ENCODE data around the gene OR6S1. TPM values are rescaled to one million over a fixed set of nuclear protein-coding genes. Genes with fewer than 3 reads are reported as not detected.

The OR6S1 gene
- total and polyA plus RNA-seq, 2 of the 8 experiments (the other 6 are each of a cell fraction or from before 2014, with no cell fraction given) = not detected

- ChIA-PET POLR2A (ENCODE audit: partially characterized antibody) (interaction anchor here (0.6 to 3.5 kb wide), 11 partner anchors 11 to 546 kb away, joined by 3 to 17 read pairs (median 4); partner anchors contain the start of genes APEX1, PARP2, PNP and RNASE4), CTCF (ENCODE audit: partially characterized antibody) (interaction anchor here (0.6 to 11.5 kb wide), 21 partner anchors 11 to 314 kb away, joined by 3 to 282 read pairs (median 6); partner anchors contain the start of genes ANG and RNASE4)
- Histone ChIP-seq H4K20me1 (replicated peaks in 1 of 2; ENCODE audit: control insufficient read depth in 1 of 2, insufficient read depth in 2 of 2, low read length in 2 of 2) (no peaks in the 10 kb centered on the region), H3K18ac (ENCODE audit: extremely low read depth, low read length) (no peak overlapping the region), H3K79me1 (ENCODE audit: low read depth, low read length) (no peaks in the 10 kb centered on the region), H2BK5ac (ENCODE audit: low read depth, low read length) (no peak overlapping the region), H3K79me2 (ENCODE audit: control insufficient read depth in 1 of 2, insufficient read depth in 2 of 2, low read length in 2 of 2) (no peaks in the 10 kb centered on the region), H3K4me2 (ENCODE audit: insufficient read depth in 1 of 2, low read depth in 2 of 2, low read length in 2 of 2) (peak overlapping the region; percentile 26 to 63), H3K23me2 (ENCODE audit: low read depth, low read length) (peaks cover 4% of the 10 kb centered on the region), H3K9ac (replicated peaks in 1 of 4; ENCODE audit: extremely low read depth in 1 of 4, low read depth in 3 of 4, low read length in 3 of 4) (no peak overlapping the region), H2AK5ac (ENCODE audit: low read depth, low read length) (no peak overlapping the region), H2BK120ac (replicated peaks; ENCODE audit: low read depth, low read length) (no peak overlapping the region), H2BK15ac (ENCODE audit: low read length) (no peak overlapping the region), H2BK20ac (ENCODE audit: low read length) (no peak overlapping the region), H3K27me3 (replicated peaks in 1 of 4; ENCODE audit: control insufficient read depth in 3 of 4, extremely low read depth in 1 of 4, insufficient read depth in 3 of 4, low read length in 3 of 4) (peaks cover 3 to 18% (median 12%) of the 10 kb centered on the region in 4 experiments; a peak in 6 of 7 replicates), H4K5ac (ENCODE audit: insufficient read length, low read depth, low read length) (no peak overlapping the region), H3K9me3 (ENCODE audit: insufficient read depth in 2 of 2, low read depth in 1 of 2, low read length in 1 of 2) (no peaks in the 10 kb centered on the region), H2AFZ (ENCODE audit: low read length) (peak overlapping the region; percentile 27; the same call in 1 of the 2 replicates), H3K23ac (ENCODE audit: insufficient read length) (no peak overlapping the region), H3K4me3 (ENCODE audit: extremely low read depth in 1 of 4, insufficient read depth in 2 of 4, low read depth in 3 of 4, low read length in 4 of 4) (peak overlapping the region; percentile 29 to 61 (median 44); a peak in 7 of 8 replicates), H4K91ac (replicated peaks; ENCODE audit: insufficient read length, low read length) (no peak overlapping the region), H4K8ac (ENCODE audit: extremely low read depth, insufficient read depth, low read length) (no peak overlapping the region), H2BK12ac (ENCODE audit: low read depth, low read length) (no peak overlapping the region), H3K4ac (replicated peaks; ENCODE audit: insufficient read length, low read depth, low read length) (no peak overlapping the region), H3K36me3 (ENCODE audit: control insufficient read depth in 2 of 4, insufficient read depth in 4 of 4, low read length in 3 of 4) (no peaks in the 10 kb centered on the region), H3K4me1 (replicated peaks in 1 of 4; ENCODE audit: control insufficient read depth in 3 of 4, insufficient read depth in 4 of 4, low read length in 3 of 4) (peaks cover 0 to 5% (median 1%) of the 10 kb centered on the region in 4 experiments; a peak in 2 of 7 replicates), H3K27ac (ENCODE audit: low read depth, low read length) (no peak overlapping the region), H3K14ac (ENCODE audit: insufficient read length) (no peak overlapping the region), H3K56ac (replicated peaks; ENCODE audit: insufficient read length, low read depth, low read length) (no peak overlapping the region)
- DNase-seq (ENCODE audit: low read depth in 1 of 2, low spot score in 2 of 2) (peak; percentile 89 to 92), FAIRE-seq (peak; percentile 95)
- 19% methylated on average over 27 of the region's 28 CpGs; no CpG with 5 or more reads in 1 of the 2 experiments for WGBS, 2 experiments (ENCODE audit: extremely low coverage in 1 of 2, insufficient coverage in 1 of 2, insufficient read length in 1 of 2, insufficient replicate concordance in 2 of 2, low coverage in 1 of 2, low lambda C conversion rate in 2 of 2, missing lambda C conversion rate in 1 of 2)
- TF ChIP-seq GABPA (IDR thresholded peaks at IDR 0.05; ENCODE audit: borderline replicate concordance, insufficient read depth, low read length) (no peak), JUND (IDR thresholded peaks at IDR 0.05; ENCODE audit: low read length) (peak; percentile 84), BACH1 (IDR thresholded peaks at IDR 0.05; ENCODE audit: low read length) (peak; percentile 42; the same call in 1 of the 2 replicates), NANOG (IDR thresholded peaks at IDR 0.05; ENCODE audit: insufficient read depth, low read depth, low read length, poor library complexity, severe bottlenecking) (no peak), SP1 (IDR thresholded peaks at IDR 0.05; ENCODE audit: low read depth, low read length) (no peak), CTCF (IDR thresholded peaks at IDR 0.05; ENCODE audit: control extremely low read depth in 1 of 3, insufficient read depth in 1 of 3, low read depth in 1 of 3, low read length in 3 of 3) (peak; percentile 78 to 95 (median 95)), SIX5 (IDR thresholded peaks at IDR 0.05; ENCODE audit: low read depth, low read length) (no peak), ZNF274 (IDR thresholded peaks at IDR 0.05; ENCODE audit: borderline replicate concordance, extremely low read depth, low read length) (no peak)
These were observed 16.0 kb upstream of the OR6S1 start for GRCh38 chr14:20657216-20658211.
